Measurements from ENCODE around the gene HLCS. TPM values are rescaled to one million over a fixed set of nuclear protein-coding genes. Genes with fewer than 3 reads are reported as not detected.

HLCS gene
- polyA plus RNA-seq, 1 of the 3 experiments (the other 2 are of a cell fraction): 13.0 TPM

DNA sequence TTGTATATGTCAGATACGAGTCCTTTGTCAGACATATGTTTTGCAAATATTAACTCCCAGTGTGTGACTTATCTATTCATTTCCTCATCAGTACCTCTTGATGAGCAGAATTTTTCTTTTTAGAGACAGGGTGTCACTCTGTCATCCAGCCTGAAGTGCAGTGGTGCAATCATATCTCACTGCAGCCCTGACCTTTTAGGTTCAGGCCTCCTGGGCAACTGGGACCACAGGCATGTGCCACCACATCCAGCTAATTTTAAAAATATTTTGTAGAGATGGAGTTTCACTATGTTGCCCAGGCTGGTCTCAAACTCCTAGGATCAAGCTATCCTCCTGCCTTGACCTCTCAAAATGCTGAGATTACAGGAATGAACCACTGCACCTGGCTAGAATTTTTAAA, 93.0 kb downstream of the HLCS start (continued):
- TF ChIP-seq, protein P1, sequence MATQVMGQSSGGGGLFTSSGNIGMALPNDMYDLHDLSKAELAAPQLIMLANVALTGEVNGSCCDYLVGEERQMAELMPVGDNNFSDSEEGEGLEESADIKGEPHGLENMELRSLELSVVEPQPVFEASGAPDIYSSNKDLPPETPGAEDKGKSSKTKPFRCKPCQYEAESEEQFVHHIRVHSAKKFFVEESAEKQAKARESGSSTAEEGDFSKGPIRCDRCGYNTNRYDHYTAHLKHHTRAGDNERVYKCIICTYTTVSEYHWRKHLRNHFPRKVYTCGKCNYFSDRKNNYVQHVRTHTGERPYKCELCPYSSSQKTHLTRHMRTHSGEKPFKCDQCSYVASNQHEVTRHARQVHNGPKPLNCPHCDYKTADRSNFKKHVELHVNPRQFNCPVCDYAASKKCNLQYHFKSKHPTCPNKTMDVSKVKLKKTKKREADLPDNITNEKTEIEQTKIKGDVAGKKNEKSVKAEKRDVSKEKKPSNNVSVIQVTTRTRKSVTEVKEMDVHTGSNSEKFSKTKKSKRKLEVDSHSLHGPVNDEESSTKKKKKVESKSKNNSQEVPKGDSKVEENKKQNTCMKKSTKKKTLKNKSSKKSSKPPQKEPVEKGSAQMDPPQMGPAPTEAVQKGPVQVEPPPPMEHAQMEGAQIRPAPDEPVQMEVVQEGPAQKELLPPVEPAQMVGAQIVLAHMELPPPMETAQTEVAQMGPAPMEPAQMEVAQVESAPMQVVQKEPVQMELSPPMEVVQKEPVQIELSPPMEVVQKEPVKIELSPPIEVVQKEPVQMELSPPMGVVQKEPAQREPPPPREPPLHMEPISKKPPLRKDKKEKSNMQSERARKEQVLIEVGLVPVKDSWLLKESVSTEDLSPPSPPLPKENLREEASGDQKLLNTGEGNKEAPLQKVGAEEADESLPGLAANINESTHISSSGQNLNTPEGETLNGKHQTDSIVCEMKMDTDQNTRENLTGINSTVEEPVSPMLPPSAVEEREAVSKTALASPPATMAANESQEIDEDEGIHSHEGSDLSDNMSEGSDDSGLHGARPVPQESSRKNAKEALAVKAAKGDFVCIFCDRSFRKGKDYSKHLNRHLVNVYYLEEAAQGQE (IDR thresholded peaks at IDR 0.05; ENCODE audit: low read depth, low read length): no peak
- no peak for TF ChIP-seq SMC3 (IDR thresholded peaks at IDR 0.05; ENCODE audit: low read depth, low read length)

- Histone ChIP-seq H3K79me2 (ENCODE audit: insufficient read depth) (no peaks in the 10 kb centered on the region), H3K27ac (ENCODE audit: low read depth in 2 of 2, low read length in 1 of 2) (no peak overlapping the region), H2AFZ (ENCODE audit: low read depth) (no peak overlapping the region), H3K4me1 (ENCODE audit: control insufficient read depth in 1 of 2, insufficient read depth in 2 of 2, low read depth in 1 of 2, low read length in 1 of 2) (no peaks in the 10 kb centered on the region), H3K36me3 (replicated peaks in 1 of 2; ENCODE audit: control insufficient read depth in 1 of 2, insufficient read depth in 2 of 2, low read length in 1 of 2) (no peaks in the 10 kb centered on the region), H3K27me3 (ENCODE audit: insufficient read depth) (no peaks in the 10 kb centered on the region), H3K9me3 (no peaks in the 10 kb centered on the region), H3K4me3 (ENCODE audit: low read depth in 2 of 2, low read length in 1 of 2) (no peak overlapping the region), H4K20me1 (ENCODE audit: insufficient read depth) (no peaks in the 10 kb centered on the region), H3F3A (replicated peaks; ENCODE audit: insufficient read depth) (no peaks in the 10 kb centered on the region), H3K4me2 (no peak overlapping the region), H3K9ac (no peak overlapping the region), H3K9me2 (no peaks in the 10 kb centered on the region)
- ChIA-PET CTCF (interaction anchor here (0.9 to 1.0 kb wide), 2 partner anchors 12 to 237 kb away, joined by 3 read pairs; no protein-coding TSS in a partner anchor), POLR2A (no interaction called here)
- DNase-seq: no peak
- TF ChIP-seq FOSL2 (IDR thresholded peaks at IDR 0.05; ENCODE audit: borderline replicate concordance, low read depth) (no peak), FOXM1 (IDR thresholded peaks at IDR 0.05; ENCODE audit: low read depth) (no peak), GABPA (IDR thresholded peaks at IDR 0.05; ENCODE audit: low read depth) (no peak), USF1 (IDR thresholded peaks at IDR 0.05; ENCODE audit: borderline replicate concordance, low read depth) (no peak), RAD21 (IDR thresholded peaks at IDR 0.05; ENCODE audit: low read length) (no peak), TEAD4 (IDR thresholded peaks at IDR 0.05; ENCODE audit: borderline replicate concordance, insufficient read depth) (no peak)
- TF ChIP-seq, protein P2, sequence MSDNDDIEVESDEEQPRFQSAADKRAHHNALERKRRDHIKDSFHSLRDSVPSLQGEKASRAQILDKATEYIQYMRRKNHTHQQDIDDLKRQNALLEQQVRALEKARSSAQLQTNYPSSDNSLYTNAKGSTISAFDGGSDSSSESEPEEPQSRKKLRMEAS (IDR thresholded peaks at IDR 0.05; ENCODE audit: low read depth): no peak
- WGBS (ENCODE audit: low lambda C conversion rate): 72% methylated on average over 4 of the region's 4 CpGs
Measured at GRCh38 chr21:36867291-36867905, 99.1 kb downstream of the HLCS start.

DNA sequence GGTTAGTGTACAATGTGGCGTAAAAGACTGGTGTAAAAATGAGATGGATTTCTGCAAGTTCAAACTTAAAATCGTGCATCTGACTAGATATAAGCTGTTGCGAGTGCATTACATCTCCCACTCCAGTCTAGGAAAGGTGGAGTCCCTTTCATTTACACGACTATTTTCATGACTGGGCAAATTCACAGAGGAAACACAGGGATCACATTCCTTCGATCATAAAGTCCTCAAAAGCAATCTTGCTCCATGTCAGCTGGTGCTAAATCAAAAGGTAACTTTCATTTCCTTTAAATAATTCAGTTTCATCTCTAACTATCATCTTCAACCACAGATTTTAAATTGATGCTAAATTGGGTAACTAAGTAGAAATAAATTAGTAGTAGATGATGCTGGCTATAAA, 100.0 kb downstream of the HLCS start:
- CTCF ChIA-PET: interaction anchor here (0.6 to 1.0 kb wide), 3 partner anchors 12 to 236 kb away, joined by 3 to 4 read pairs (median 3); no protein-coding TSS in a partner anchor
- TF ChIP-seq ZBTB33 (IDR thresholded peaks at IDR 0.05; ENCODE audit: borderline replicate concordance, low read depth) (no peak), JUND (IDR thresholded peaks at IDR 0.05) (no peak), GATA2 (CRISPR knock-in tag; IDR thresholded peaks at IDR 0.05) (no peak), PBX3 (IDR thresholded peaks at IDR 0.05) (no peak)
- TF ChIP-seq, protein P1 (IDR thresholded peaks at IDR 0.05; ENCODE audit: low read depth, low read length): no peak

More for the DNA sequence above, 100.0 kb downstream of the HLCS start:
- Histone ChIP-seq H4K20me1 (ENCODE audit: insufficient read depth) (no peaks in the 10 kb centered on the region), H3K4me1 (ENCODE audit: control insufficient read depth in 1 of 2, insufficient read depth in 2 of 2, low read depth in 1 of 2, low read length in 1 of 2) (0 out of 4 replicates have a peak, but pooled peaks cover 0 to under 1% of the 10 kb centered on the region in 2 experiments), H3K9me2 (no peaks in the 10 kb centered on the region), H3K36me3 (replicated peaks in 1 of 2; ENCODE audit: control insufficient read depth in 1 of 2, insufficient read depth in 2 of 2, low read length in 1 of 2) (no peaks in the 10 kb centered on the region), H3K79me2 (ENCODE audit: insufficient read depth) (no peaks in the 10 kb centered on the region), H3K4me2 (no peak overlapping the region), H3K27ac (ENCODE audit: low read depth in 2 of 2, low read length in 1 of 2) (no peak overlapping the region), H3K27me3 (ENCODE audit: insufficient read depth) (no peaks in the 10 kb centered on the region), H3K9ac (no peak overlapping the region), H2AFZ (ENCODE audit: low read depth) (no peak overlapping the region), H3K9me3 (no peaks in the 10 kb centered on the region), H3K4me3 (ENCODE audit: low read depth in 2 of 2, low read length in 1 of 2) (no peak overlapping the region), H3F3A (replicated peaks; ENCODE audit: insufficient read depth) (no peaks in the 10 kb centered on the region)
- DNase-seq: no peak
- WGBS (ENCODE audit: low lambda C conversion rate): 79% methylated on average over 5 of the region's 5 CpGs
- POLR2A ChIA-PET: no interaction called here
